ENCODE results near the gene MYMX.

- TF ChIP-seq CTCF (conservative IDR thresholded peaks at IDR 0.05; ENCODE audit: low read depth, low read length) (no peak), EZH2 (IDR thresholded peaks at IDR 0.05; ENCODE audit: low read length, unreplicated experiment) (no peak), EZH2phosphoT487 (IDR thresholded peaks at IDR 0.05; ENCODE audit: borderline replicate concordance, low read length) (no peak)
These were observed 47.7 kb downstream of the MYMX start for GRCh38 chr6:44264154-44265006.

All from PC-3 (cell line).